Skeletal muscle tissue (tissue), 4 donors: Measurements from ENCODE around the gene STRN3. TPM values are rescaled to one million over a fixed set of nuclear protein-coding genes. Genes with fewer than 3 reads are reported as not detected.

Source experiments
- H3K27ac ChIP-seq: one replicate; pipeline ENCODE4 v1.7.0; 2013; ENCODE audit warnings: mild to moderate bottlenecking, low read depth, low read length, inconsistent platforms
- H3K27me3 ChIP-seq, 3 donors: one replicate each; pipeline ENCODE4 v1.7.0; 2013; ENCODE audit warnings: low read length in 3 of 3; ENCODE audit not compliant: control insufficient read depth in 3 of 3, insufficient read depth in 3 of 3
- H3K36me3 ChIP-seq, 3 donors: one replicate each; pipeline ENCODE4 v1.7.0; 2013; ENCODE audit warnings: low read length in 3 of 3; ENCODE audit not compliant: control insufficient read depth in 3 of 3, insufficient read depth in 3 of 3
- H3K4me1 ChIP-seq, 3 donors: one replicate each; pipeline ENCODE4 v1.7.0; 2013; ENCODE audit warnings: low read length in 3 of 3, mild to moderate bottlenecking in 3 of 3; ENCODE audit not compliant: control insufficient read depth in 3 of 3, insufficient read depth in 3 of 3
- H3K4me3 ChIP-seq, 3 donors: one replicate each; pipeline ENCODE4 v1.7.0; 2013; ENCODE audit warnings: low read length in 3 of 3
- H3K9ac ChIP-seq, 3 donors: one replicate each; pipeline ENCODE4 v1.7.0; 2013; ENCODE audit warnings: low read length in 3 of 3, mild to moderate bottlenecking in 3 of 3, moderate library complexity in 2 of 3, low read depth in 1 of 3
- H3K9me3 ChIP-seq, 3 donors: one replicate each; pipeline ENCODE4 v1.7.0; 2013; ENCODE audit warnings: low read length in 3 of 3; ENCODE audit not compliant: control insufficient read depth in 3 of 3
- total RNA-seq: library from RNA; depleted of rRNA; stranded (reverse); fragments of >200 nt; gene quantifications from one replicate; pipeline ENCODE4 v1.2.3, GENCODE V29; 2014
- donor health status: Osteomylitis.

Gene STRN3
- total RNA-seq, 1 donor from 2014 or later: 69.9 TPM

GRCh38 chr14:30883508-30884294 lies 142.5 kb downstream of the STRN3 start:
- Histone ChIP-seq H3K4me3 (no peak overlapping the region), H3K27me3 (no peaks in the 10 kb centered on the region), H3K36me3 (no peaks in the 10 kb centered on the region), H3K9ac (no peak overlapping the region), H3K9me3 (no peaks in the 10 kb centered on the region), H3K4me1 (no peaks in the 10 kb centered on the region), H3K27ac (no peak overlapping the region)

GRCh38 chr14:30882431-30882830 lies 143.7 kb downstream of the STRN3 start:
- Histone ChIP-seq H3K36me3 (no peaks in the 10 kb centered on the region), H3K27me3 (no peaks in the 10 kb centered on the region), H3K9ac (no peak overlapping the region), H3K27ac (no peak overlapping the region), H3K4me1 (no peaks in the 10 kb centered on the region), H3K4me3 (no peak overlapping the region), H3K9me3 (no peaks in the 10 kb centered on the region)

GRCh38 chr14:30876692-30877091 lies 149.5 kb downstream of the STRN3 start:
- H3K4me3 ChIP-seq: no peak overlapping the region
- no peak overlapping the region for H3K27ac ChIP-seq
- peaks cover 9 to 14% (median 14%) of the 10 kb centered on the region in 3 donors for H3K4me1 ChIP-seq
- no peaks in the 10 kb centered on the region for H3K9me3 ChIP-seq
- H3K27me3 ChIP-seq: peaks cover 18 to 34% (median 32%) of the 10 kb centered on the region in 3 donors
- no peaks in the 10 kb centered on the region for H3K36me3 ChIP-seq
- no peak overlapping the region for H3K9ac ChIP-seq

- Histone ChIP-seq H3K27me3 (peaks cover 18 to 34% (median 32%) of the 10 kb centered on the region in 3 donors), H3K27ac (no peak overlapping the region), H3K4me3 (peak overlapping the region in 1 of 3 donors; percentile 52), H3K36me3 (no peaks in the 10 kb centered on the region), H3K4me1 (peaks cover 9 to 14% (median 14%) of the 10 kb centered on the region in 3 donors), H3K9ac (no peak overlapping the region), H3K9me3 (no peaks in the 10 kb centered on the region)
Measured at GRCh38 chr14:30875788-30876053, 150.5 kb downstream of the STRN3 start.

- Histone ChIP-seq H3K4me1 (peaks cover 9 to 14% (median 14%) of the 10 kb centered on the region in 3 donors), H3K36me3 (no peaks in the 10 kb centered on the region), H3K27me3 (peaks cover 18 to 34% (median 32%) of the 10 kb centered on the region in 3 donors), H3K27ac (no peak overlapping the region), H3K9ac (peak overlapping the region in 1 of 3 donors; percentile 54), H3K4me3 (peak overlapping the region; percentile 52 to 61 (median 52)), H3K9me3 (no peaks in the 10 kb centered on the region)
Measured at GRCh38 chr14:30874999-30875787, 151.0 kb downstream of the STRN3 start.

- Histone ChIP-seq H3K27ac (no peak within 1 kb of the TSS), H3K4me1 (peaks cover 9 to 14% (median 14%) of the 10 kb centered on the region in 3 donors), H3K9ac (peak within 1 kb of the TSS in 2 of 3 donors; percentile 23 to 54), H3K36me3 (no peaks in the 10 kb centered on the region), H3K4me3 (peak within 1 kb of the TSS; percentile 52 to 61 (median 52)), H3K27me3 (peaks cover 18 to 34% (median 32%) of the 10 kb centered on the region in 3 donors), H3K9me3 (no peaks in the 10 kb centered on the region)
Measured at GRCh38 chr14:30874120-30874998, 151.8 kb downstream of the STRN3 start, which contains the start of gene COCH. TSS of gene COCH (plus strand) at chr14:30874559. CDS start at chr14:30874939, 380 bp downstream.

GRCh38 chr14:30873308-30874119 lies 152.7 kb downstream of the STRN3 start:
- peaks cover 18 to 34% (median 32%) of the 10 kb centered on the region in 3 donors for H3K27me3 ChIP-seq

GRCh38 chr14:30872602-30873001 lies 153.6 kb downstream of the STRN3 start:
- peaks cover 18 to 34% (median 32%) of the 10 kb centered on the region in 3 donors for H3K27me3 ChIP-seq

More at GRCh38 chr14:30873308-30874119, 152.7 kb downstream of the STRN3 start:
- Histone ChIP-seq H3K4me3 (peak overlapping the region in 2 of 3 donors; percentile 52 to 61), H3K9ac (no peak overlapping the region), H3K4me1 (peaks cover 9 to 14% (median 14%) of the 10 kb centered on the region in 3 donors), H3K9me3 (no peaks in the 10 kb centered on the region), H3K36me3 (no peaks in the 10 kb centered on the region), H3K27ac (no peak overlapping the region)

More at GRCh38 chr14:30872602-30873001, 153.6 kb downstream of the STRN3 start:
- H3K9ac ChIP-seq: no peak overlapping the region
- peaks cover 9 to 14% (median 14%) of the 10 kb centered on the region in 3 donors for H3K4me1 ChIP-seq
- no peak overlapping the region for H3K4me3 ChIP-seq
- no peaks in the 10 kb centered on the region for H3K36me3 ChIP-seq
- no peak overlapping the region for H3K27ac ChIP-seq
- no peaks in the 10 kb centered on the region for H3K9me3 ChIP-seq
